Measurements from ENCODE around the gene AHI1. TPM values are rescaled to one million over a fixed set of nuclear protein-coding genes. Genes with fewer than 3 reads are reported as not detected.

The AHI1 gene
- total RNA-seq, 1 donor from 2014 or later = 9.3 TPM

DNA sequence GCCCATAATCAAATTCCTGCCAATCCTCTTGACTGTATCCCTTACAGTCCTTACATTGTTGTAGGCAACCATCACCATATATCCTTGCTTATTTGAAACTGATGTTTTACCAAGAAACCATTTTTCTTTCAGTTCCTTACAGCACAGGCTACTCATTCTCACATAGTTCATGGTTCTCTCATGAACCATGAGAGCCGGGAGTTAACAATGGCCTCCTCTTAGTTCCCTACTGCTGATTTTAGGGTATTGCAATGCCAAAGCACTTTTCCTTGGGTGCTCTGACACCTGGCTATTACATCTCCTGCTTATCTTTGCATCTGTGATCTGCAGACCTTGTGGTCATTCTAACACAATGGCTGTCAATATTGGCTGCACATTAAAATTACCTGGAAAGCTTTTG lies 183.0 kb downstream of the AHI1 start:
- intact Hi-C loops (cut with micrococcal nuclease) = no loop called here

DNA sequence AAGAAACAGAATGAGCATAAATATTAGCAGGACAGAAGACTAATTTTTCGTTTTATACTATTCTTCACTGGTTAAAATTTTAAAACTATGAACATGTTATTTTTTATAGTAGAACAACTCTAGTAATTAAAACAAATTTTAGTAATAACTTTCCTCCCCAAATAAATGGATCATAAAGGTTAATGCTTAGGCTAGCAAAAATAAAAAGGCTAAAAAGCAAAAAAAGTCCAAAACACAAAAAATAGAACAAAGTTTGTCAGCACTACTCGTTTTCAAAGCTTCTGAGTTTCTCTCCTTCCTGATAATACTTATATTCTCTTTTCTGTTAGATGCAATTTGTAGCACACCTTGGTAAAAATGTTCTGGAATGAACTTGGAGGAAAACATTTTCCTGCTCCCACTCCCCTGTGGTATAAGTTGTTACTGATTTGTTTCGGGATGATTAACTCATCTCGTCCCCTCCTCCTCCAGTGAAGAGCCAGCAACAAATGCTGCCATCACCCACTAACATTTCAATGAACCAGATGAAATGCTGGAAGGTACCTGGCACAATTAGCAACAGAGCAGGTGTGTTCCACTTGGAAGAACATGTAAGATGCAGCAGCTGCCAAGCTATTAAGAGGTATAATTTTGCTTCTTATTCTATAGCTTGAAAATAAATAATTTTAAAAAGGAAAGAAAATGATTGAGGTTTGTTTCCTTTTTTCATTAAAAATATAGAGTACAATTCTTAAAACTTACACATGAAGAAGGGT lies 185.9 kb downstream of the AHI1 start:
- Histone ChIP-seq H3K4me3 (no peak overlapping the region), H3K27me3 (ENCODE audit: low read depth) (no peaks in the 10 kb centered on the region), H3K36me3 (peaks cover 5% of the 10 kb centered on the region), H3K9me3 (replicated peaks) (no peaks in the 10 kb centered on the region), H3K4me1 (peaks cover 8% of the 10 kb centered on the region), H3K27ac (replicated peaks) (no peak overlapping the region)
- TF ChIP-seq, protein P1, sequence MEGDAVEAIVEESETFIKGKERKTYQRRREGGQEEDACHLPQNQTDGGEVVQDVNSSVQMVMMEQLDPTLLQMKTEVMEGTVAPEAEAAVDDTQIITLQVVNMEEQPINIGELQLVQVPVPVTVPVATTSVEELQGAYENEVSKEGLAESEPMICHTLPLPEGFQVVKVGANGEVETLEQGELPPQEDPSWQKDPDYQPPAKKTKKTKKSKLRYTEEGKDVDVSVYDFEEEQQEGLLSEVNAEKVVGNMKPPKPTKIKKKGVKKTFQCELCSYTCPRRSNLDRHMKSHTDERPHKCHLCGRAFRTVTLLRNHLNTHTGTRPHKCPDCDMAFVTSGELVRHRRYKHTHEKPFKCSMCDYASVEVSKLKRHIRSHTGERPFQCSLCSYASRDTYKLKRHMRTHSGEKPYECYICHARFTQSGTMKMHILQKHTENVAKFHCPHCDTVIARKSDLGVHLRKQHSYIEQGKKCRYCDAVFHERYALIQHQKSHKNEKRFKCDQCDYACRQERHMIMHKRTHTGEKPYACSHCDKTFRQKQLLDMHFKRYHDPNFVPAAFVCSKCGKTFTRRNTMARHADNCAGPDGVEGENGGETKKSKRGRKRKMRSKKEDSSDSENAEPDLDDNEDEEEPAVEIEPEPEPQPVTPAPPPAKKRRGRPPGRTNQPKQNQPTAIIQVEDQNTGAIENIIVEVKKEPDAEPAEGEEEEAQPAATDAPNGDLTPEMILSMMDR (IDR thresholded peaks at IDR 0.05; ENCODE audit: borderline replicate concordance) = no peak
- intact Hi-C loops (cut with micrococcal nuclease) = no loop called here
- no peak for DNase-seq

More for the DNA sequence above, 183.0 kb downstream of the AHI1 start:
- DNase-seq = no peak
- Histone ChIP-seq H3K9me3 (replicated peaks) (no peaks in the 10 kb centered on the region), H3K27ac (replicated peaks) (no peak overlapping the region), H3K36me3 (peaks cover 17% of the 10 kb centered on the region), H3K4me3 (no peak overlapping the region), H3K27me3 (ENCODE audit: low read depth) (no peaks in the 10 kb centered on the region), H3K4me1 (peaks cover 8% of the 10 kb centered on the region)
- TF ChIP-seq, protein P1 (IDR thresholded peaks at IDR 0.05; ENCODE audit: borderline replicate concordance) = no peak

DNA sequence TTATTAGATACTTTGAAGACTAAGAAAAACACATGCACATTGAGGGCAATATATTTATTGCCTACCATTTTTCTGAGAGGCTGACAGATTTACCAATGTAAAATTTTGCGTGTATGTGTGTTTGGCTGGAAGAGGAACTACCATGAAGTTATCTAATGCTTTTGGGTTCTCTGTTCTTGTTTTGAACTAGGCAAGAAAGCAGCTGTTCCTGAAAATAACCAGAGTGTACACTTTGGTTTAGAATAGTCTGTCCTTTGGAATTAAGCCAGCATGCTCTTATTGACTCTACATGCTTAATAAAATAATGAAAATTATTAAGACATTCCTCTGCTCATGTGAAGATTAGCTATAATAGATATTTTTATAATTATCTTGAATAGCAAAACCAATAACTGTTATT lies 187.2 kb downstream of the AHI1 start:
- TF ChIP-seq, protein P1 (IDR thresholded peaks at IDR 0.05; ENCODE audit: borderline replicate concordance) = no peak
- Histone ChIP-seq H3K4me3 (no peak overlapping the region), H3K36me3 (peaks cover 5% of the 10 kb centered on the region), H3K9me3 (replicated peaks) (no peaks in the 10 kb centered on the region), H3K27ac (replicated peaks) (no peak overlapping the region), H3K27me3 (ENCODE audit: low read depth) (no peaks in the 10 kb centered on the region), H3K4me1 (peaks cover 8% of the 10 kb centered on the region)
- intact Hi-C loops (cut with micrococcal nuclease) = no loop called here
- DNase-seq = no peak

DNA sequence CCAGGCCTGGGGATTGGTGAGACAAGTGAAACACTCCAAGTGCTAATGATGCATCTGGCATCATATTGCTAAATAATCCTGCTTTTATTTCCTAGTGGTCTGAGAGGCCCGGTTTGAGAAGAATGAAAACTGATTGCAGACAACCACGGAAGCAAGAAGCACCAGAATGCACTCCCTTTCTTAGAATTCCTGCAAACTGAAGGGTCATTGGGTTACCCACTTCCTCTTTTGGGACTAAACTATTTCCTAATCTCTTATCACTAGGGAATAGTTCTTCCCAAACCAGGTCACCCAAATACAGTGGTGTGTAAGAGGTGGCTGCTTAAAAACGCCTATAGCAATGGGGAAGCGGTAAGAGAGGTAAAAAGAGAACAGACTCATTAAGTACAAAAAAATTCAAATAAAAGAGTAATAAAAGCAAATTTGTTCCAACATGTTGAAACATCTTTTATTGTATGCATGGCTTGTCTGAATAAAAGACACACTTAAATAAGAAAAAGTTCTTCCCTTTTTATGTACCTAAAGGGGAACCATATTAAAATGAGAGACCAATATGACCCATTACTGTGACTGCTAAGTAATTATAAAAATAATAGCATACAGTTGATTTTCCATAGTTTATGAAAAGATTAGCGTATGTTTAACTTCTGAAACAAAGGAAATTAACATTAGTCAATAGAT lies 190.7 kb downstream of the AHI1 start:
- Histone ChIP-seq H3K4me1 (peaks cover 8% of the 10 kb centered on the region), H3K9me3 (replicated peaks) (no peaks in the 10 kb centered on the region), H3K4me3 (no peak overlapping the region), H3K27me3 (ENCODE audit: low read depth) (no peaks in the 10 kb centered on the region), H3K27ac (replicated peaks) (no peak overlapping the region), H3K36me3 (peaks cover 9% of the 10 kb centered on the region)
- TF ChIP-seq, protein P1 (IDR thresholded peaks at IDR 0.05; ENCODE audit: borderline replicate concordance) = no peak
- intact Hi-C loops (cut with micrococcal nuclease) = no loop called here
- DNase-seq = no peak

DNA sequence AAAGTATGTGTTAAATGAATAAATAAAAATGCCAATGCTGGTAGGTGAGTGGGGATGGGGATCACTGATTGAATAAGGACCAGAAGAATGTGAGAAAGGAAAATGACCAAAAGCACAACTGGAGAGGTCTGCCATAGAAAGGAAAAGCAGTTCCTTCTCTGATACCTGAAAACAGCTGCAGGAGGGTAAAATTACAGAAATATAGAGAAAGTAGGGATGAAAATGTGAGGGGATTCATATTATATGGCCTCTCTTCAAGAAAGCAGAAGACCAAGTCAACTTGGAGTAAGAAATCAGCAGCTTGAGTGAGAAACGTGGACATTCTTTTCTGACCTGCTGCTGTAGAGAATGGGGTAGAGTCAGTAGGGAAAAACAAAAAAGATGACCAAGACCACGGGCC lies 191.4 kb downstream of the AHI1 start:
- Histone ChIP-seq H3K4me1 (peaks cover 8% of the 10 kb centered on the region), H3K36me3 (peaks cover 10% of the 10 kb centered on the region), H3K9me3 (replicated peaks) (no peaks in the 10 kb centered on the region), H3K27me3 (ENCODE audit: low read depth) (no peaks in the 10 kb centered on the region), H3K4me3 (no peak overlapping the region), H3K27ac (replicated peaks) (no peak overlapping the region)
- intact Hi-C loops (cut with micrococcal nuclease) = no loop called here
- DNase-seq = no peak
- TF ChIP-seq, protein P1 (IDR thresholded peaks at IDR 0.05; ENCODE audit: borderline replicate concordance) = no peak

Measured in left ventricle myocardium inferior (tissue), 1 donor.